ENCODE results near the gene AK8. TPM values are rescaled to one million over a fixed set of nuclear protein-coding genes. Genes with fewer than 3 reads are reported as not detected.

Gene AK8
- total and polyA plus RNA-seq, 9 of the 15 experiments (the other 6 are each of a cell fraction or from before 2014, with no cell fraction given) = 0.06 to 0.37 TPM; not detected in 7

GRCh38 chr9:132769906-132770769, 107.9 kb downstream of the AK8 start (continued):
- TF ChIP-seq MGA (IDR thresholded peaks at IDR 0.05) (peak; percentile 37), MBD1 (CRISPR knock-in tag; IDR thresholded peaks at IDR 0.05) (0 out of 2 replicates have a peak, but pooled peaks have one; percentile 56), TCFL5 (CRISPR knock-in tag; conservative IDR thresholded peaks at IDR 0.05) (no peak), ETV1 (tag; conservative IDR thresholded peaks at IDR 0.05; ENCODE audit: low read depth) (0 out of 2 replicates have a peak, but pooled peaks have one; percentile 45), POLR2B (IDR thresholded peaks at IDR 0.05; ENCODE audit: low read depth, partially characterized antibody) (no peak), MYC (IDR thresholded peaks at IDR 0.05; ENCODE audit: low read depth, low read length) (peak; percentile 18; the same call in 1 of the 2 replicates), MYC (CRISPR knock-in tag; IDR thresholded peaks at IDR 0.05; ENCODE audit: borderline replicate concordance, low read depth) (no peak)
- TF ChIP-seq, protein P1, sequence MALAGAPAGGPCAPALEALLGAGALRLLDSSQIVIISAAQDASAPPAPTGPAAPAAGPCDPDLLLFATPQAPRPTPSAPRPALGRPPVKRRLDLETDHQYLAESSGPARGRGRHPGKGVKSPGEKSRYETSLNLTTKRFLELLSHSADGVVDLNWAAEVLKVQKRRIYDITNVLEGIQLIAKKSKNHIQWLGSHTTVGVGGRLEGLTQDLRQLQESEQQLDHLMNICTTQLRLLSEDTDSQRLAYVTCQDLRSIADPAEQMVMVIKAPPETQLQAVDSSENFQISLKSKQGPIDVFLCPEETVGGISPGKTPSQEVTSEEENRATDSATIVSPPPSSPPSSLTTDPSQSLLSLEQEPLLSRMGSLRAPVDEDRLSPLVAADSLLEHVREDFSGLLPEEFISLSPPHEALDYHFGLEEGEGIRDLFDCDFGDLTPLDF (CRISPR knock-in tag; IDR thresholded peaks at IDR 0.05) = no peak
- TF ChIP-seq, protein P2, sequence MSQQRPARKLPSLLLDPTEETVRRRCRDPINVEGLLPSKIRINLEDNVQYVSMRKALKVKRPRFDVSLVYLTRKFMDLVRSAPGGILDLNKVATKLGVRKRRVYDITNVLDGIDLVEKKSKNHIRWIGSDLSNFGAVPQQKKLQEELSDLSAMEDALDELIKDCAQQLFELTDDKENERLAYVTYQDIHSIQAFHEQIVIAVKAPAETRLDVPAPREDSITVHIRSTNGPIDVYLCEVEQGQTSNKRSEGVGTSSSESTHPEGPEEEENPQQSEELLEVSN (IDR thresholded peaks at IDR 0.05; ENCODE audit: borderline replicate concordance in 1 of 2, extremely low read depth in 1 of 2, insufficient read depth in 1 of 2, insufficient read length in 1 of 2, low read depth in 1 of 2, low read length in 1 of 2, poor library complexity in 1 of 2, severe bottlenecking in 1 of 2) = peak in 1 of 2 experiments; percentile 44

All from K562 (cell line).